ENCODE results near the gene LENG8.
"Not testable (repeated sequence)": the region's sequence is repeated elsewhere in the genome, so short reads cannot be mapped to it uniquely, and the experiment has no call there.

DNA sequence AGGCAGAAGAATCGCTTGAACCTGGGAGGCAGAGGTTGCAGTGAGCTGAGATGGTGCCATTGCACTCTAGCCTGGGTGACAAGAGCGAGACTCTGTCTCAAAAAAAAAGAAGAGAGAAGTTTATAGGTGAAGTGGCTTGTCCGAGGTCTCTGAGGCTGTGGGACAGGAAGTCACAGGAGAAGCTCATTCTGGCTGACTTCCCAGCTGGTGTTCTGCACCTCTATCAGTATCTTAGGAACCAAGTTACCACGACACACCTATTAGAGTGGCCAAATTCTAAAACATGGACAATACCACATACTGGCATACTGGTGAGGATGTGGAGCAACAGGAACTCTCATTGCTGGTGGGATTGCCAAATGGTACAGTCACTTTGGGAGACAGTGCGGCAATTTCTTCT, 46.3 kb downstream of the LENG8 start:
- not testable (repeated sequence) for TF ChIP-seq EZH2 (IDR thresholded peaks at IDR 0.05); POLR2A (IDR thresholded peaks at IDR 0.05; ENCODE audit: borderline replicate concordance, extremely low read depth, insufficient read depth, insufficient read length); ZFX (IDR thresholded peaks at IDR 0.05); EZH2phosphoT487 (IDR thresholded peaks at IDR 0.05; ENCODE audit: borderline replicate concordance)

All from HCT116 (cell line).